Tongue (tissue), 2 donors: ENCODE data around the gene EDRF1. TPM values are rescaled to one million over a fixed set of nuclear protein-coding genes. Genes with fewer than 3 reads are reported as not detected.
A peak's percentile ranks its signal among the peaks of the same experiment; 100 is the strongest.
"Not testable (repeated sequence)": the region's sequence is repeated elsewhere in the genome, so short reads cannot be mapped to it uniquely, and the experiment has no call there.

Source experiments
- DNase-seq: peaks from one replicate; pipeline ENCODE4 v3.0.0-alpha.2; 2015
- total RNA-seq: library from RNA; depleted of rRNA; stranded (reverse); fragments of >200 nt; gene quantifications from one replicate; pipeline ENCODE4 v1.2.3, GENCODE V29; 2014

Gene EDRF1
- total RNA-seq = 31.8 TPM

- DNase-seq = peak; percentile 100
Measured at GRCh38 chr10:125719173-125720001, at the start of gene EDRF1. Gene EDRF1, plus strand, starts transcription at chr10:125719709. Its CDS starts 99 bp downstream, at chr10:125719808.

DNA sequence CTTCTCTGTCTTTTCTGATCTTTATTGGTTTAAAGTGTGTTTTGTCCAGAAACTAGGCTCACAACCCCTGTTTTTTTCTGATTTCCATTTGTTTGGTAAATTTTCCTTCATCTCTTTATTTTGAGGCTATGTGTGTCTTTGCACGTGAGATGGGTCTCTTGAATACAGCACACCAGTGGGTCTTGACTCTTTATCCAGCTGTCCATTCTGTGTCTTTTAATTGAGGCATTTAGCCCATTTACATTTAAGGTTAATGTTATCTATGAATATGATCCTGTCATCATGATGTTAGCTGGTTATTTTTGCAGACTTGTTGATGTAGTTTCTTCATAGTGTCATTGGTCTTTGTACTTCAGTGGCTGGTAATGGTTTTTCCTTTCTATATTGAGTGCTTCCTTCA, 46.6 kb upstream of the EDRF1 start:
- no peak for DNase-seq

DNA sequence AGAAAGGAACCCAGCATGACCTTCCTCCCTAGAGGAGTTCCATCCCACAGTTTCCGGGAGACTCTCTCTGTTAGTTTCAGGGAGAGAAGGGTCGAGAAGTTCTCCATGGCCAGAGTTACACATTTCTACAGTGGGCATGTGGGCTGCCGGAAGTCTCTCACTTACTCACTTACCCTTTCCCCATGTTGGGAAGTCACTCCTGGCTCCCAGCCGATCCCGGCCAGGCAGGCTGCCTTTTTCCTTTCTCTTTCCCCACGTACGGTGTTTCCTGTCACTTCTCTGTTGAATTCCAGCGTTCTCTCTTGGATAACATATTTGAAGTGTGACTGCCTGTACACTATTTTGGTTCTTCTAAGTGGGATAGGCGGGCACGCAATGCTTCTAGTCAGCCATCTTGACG, 40.1 kb upstream of the EDRF1 start:
- no peak for DNase-seq

GRCh38 chr10:125683063-125683462, 36.4 kb upstream of the EDRF1 start, which contains the start of gene TEX36:
Gene TEX36, minus strand, starts transcription at chr10:125683163. Its CDS starts 174 bp downstream, at chr10:125682989.
- DNase-seq = no peak

DNA sequence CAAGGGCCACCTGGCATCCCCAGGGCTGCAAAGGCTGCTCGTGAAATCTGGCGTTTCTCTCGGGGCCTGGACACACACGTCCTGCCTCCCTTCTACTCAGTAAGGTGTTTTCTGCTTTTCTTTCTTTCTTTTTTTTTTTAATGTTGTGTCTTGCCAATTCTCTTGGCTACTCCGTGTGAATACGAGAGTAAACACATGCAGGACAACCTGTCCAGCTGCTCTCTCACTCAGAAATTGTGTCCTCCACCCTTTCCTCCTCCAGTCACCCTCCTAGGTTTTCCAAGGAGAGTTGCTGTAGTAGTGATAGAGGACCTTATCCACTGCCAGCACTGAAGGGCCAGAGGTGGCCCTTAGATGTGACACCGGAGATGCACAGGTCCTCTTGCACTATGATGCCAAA, 35.7 kb upstream of the EDRF1 start:
- no peak for DNase-seq

GRCh38 chr10:125684581-125684980, 34.9 kb upstream of the EDRF1 start:
- DNase-seq = peak; percentile 64

- DNase-seq = no peak
Measured at GRCh38 chr10:125687507-125688185, 31.9 kb upstream of the EDRF1 start.

GRCh38 chr10:125689955-125690569, 29.4 kb upstream of the EDRF1 start:
- DNase-seq = no peak

GRCh38 chr10:125691160-125691981, 28.1 kb upstream of the EDRF1 start:
- no peak for DNase-seq

- DNase-seq = no peak
Measured at GRCh38 chr10:125692196-125692595, 27.3 kb upstream of the EDRF1 start.

DNA sequence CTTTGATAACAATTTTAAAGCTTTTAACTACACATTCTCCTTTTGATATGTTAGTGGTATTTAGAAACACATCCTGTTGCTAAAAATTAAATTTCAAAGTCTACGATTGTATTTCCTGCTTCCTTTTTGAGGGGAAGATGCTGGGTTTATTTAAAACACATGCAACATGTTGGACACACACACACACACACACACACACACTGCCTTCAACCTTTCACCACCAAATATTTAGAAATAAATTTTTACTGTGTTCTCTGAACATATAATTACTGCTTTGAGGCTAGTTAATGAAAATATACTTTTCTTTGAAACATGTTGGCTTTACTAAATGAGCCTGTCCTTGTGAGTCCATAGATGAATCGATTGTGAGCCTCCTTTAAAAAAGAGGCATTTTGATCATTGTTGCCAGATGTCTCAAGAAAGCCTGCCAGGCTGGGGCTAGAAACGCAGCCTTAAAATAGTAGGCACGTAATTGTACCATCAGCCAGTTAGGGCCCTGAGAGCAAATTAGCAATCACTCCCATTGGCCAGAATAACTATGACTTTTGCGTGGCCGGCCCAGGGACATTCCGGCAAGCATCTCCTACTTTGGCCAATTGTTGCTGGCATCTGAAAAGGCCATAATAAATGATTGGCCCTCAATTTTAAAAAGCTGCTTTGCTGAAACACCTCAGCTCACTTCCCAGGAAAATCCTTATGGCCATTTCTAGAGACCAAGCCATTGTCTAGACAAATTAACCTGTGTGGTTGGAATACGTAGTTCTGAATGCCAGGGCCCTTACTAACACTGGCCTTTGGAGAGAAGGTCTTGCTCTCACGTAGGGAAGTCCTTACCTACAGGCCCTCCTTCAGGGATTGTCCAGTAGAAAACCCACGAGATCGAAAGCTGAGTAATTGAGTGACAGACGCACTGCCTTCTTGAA, 26.6 kb upstream of the EDRF1 start:
- DNase-seq = no peak

GRCh38 chr10:125693524-125693847, 26.0 kb upstream of the EDRF1 start:
- DNase-seq = no peak

DNA sequence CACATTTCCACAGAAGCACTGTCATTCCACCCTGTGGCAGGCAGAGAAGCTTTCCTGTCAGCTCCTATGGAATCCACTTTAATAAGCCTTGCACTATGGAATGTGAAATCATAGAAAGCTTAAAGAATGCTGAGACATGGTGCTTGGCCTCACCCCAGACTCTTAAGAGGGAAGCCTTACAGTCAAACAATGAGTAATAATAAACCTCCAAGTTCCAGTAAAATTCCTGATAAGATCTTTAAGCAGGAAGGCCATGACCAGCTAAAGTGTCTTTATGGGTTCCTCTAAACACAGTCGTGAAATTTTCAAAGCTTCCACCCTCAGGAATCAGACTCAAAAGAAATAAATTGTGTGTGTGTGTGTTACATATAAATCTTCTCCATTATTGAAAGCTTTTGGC, 24.6 kb upstream of the EDRF1 start:
- peak; percentile 25 for DNase-seq

DNA sequence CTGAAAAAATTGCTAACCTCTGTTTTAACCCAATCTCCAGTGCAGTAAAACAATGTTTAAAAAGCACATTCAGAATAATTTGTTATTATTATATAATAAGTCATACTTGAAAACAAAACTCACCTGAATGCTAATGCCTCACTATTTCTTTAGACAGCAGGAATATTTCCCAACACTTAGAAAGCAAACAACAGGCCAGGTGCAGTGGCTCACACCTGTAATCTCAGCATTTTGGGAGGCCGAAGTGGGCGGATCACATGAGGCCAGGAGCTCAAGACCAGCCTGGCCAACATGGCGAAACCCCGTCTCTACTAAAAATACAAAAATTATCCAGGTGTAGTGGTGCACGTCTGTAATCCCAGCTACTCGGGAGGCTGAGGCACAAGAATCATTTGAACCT, 22.6 kb upstream of the EDRF1 start:
- DNase-seq = not testable (repeated sequence)

DNA sequence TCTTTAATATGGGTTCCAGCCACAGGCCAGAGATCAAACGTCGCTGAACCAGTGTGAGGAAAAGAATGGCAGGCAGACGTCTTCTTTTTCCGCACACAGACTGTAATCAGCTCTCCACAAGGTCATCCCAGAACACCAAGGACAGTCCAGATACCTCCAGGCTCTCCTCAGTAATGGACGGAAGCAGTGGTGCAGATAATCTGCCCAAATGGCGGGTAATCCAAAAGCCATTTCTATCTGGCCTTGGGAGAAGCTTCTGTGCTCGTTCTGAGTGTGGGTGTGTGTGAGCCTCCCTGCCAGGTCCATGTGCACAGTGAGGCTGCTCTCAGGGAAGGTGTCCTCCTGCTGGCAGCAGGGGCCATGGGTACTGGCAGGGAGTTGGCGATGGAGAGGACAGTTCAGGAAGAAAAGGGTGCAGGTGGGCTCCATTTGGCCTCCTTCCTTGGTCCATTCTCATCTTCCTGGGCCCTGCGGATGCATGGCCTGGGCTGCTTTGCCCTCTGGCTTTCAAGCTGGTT, 21.0 kb upstream of the EDRF1 start:
- DNase-seq = no peak

GRCh38 chr10:125699562-125700143, 19.9 kb upstream of the EDRF1 start:
- DNase-seq = no peak

GRCh38 chr10:125700355-125700911, 19.1 kb upstream of the EDRF1 start:
- peak; percentile 50 for DNase-seq

DNA sequence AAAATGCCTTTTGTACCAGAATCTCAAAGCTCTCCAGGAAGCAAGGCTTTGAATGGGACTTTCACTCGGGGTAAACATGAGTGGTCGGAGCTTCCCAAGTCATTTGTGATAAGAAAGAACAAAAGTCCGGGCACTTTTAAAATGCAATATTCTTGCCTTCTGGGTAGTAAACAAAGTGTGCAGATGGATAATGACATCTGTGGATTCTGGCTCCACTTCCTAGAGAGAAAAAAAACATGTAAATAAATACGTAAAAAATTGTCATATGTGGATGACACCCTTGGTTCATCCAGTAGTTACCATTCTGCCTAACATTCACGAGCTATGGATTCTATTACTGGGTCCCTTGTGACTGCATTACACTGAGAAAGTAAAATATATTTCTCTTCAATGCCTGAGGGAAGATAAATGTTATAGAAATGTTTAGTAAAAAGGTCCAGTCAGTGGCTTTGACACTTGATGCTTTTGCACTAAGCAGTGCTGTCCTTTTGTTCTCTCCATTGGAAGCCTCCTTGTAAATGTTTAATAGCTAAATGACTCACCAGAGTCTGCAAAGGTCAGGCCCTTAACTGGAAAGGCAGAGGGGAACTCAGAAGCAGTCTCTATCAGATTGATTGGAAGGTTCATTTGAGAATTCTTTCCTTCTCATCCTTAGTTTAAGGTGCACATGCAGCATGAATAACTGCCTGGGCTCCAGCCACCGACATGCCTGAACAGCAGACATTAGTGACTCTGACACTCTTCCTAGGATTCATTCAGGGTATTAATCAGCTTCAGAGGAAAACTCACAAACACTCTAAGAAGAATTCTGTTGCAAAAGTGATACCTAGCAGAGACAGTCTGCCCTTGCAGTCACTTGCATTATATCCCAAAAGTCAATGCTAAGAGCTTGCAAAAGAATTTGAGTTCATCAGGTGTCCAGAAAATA, 11.7 kb upstream of the EDRF1 start:
- no peak for DNase-seq

DNA sequence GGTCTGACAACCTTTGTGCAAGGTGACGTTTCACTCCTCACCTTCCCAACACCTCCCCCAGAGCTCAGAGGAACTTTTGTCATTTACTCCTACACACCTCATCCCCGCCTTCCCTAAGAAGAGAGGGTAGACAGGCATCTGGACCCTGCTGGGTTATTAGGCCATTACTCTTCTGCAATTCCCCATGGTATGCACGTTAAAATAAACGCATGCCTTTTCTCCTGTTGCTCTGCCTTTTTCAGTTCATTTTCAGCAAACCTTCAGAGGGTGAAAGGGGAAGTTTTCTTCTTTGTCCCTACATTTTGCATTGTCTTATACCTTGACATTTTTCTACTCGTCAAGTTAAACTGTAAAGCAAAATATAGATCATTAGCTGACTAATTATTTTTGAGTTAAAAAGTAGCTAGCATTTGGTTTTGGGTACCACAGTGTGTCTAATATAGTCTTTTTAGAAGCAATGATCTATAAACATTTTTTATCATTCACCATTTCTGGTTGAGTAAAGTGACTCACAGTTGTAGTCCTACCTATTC, 10.5 kb upstream of the EDRF1 start:
- DNase-seq = no peak
